Esophagus squamous epithelium (tissue), 5 donors: ENCODE results near the gene ADAMTS2. TPM values are rescaled to one million over a fixed set of nuclear protein-coding genes. Genes with fewer than 3 reads are reported as not detected.

Experiments
- DNase-seq: peaks from one replicate; lab custom pipeline; 2025; lab: John Stamatoyannopoulos, UW
- H3K27ac ChIP-seq, 4 donors: fragments of 200-600 bp; sonication (generic); one replicate each; pipeline ENCODE4 v1.5.1; 2016 to 2019; ENCODE audit warnings: mild to moderate bottlenecking in 1 of 4
- H3K27me3 ChIP-seq, 4 donors: fragments of 200-600 bp; sonication (generic); 1 replicate in 3 of 4; 2 replicates in 1 of 4; pipeline versions ENCODE4 v1.5.1 to v1.6.0; 2017 to 2021; ENCODE audit warnings: antibody characterized with exemption in 1 of 4
- H3K36me3 ChIP-seq, 3 donors: fragments of 200-600 bp; sonication (generic); one replicate each; pipeline ENCODE4 v1.5.1; 2016 to 2019
- H3K4me1 ChIP-seq, 3 donors: fragments of 200-600 bp; sonication (generic); one replicate each; pipeline ENCODE4 v1.5.1; 2017 to 2019
- H3K4me3 ChIP-seq, 4 donors: fragments of 200-600 bp; sonication (generic); 1 replicate in 3 of 4; 2 replicates in 1 of 4; pipeline ENCODE4 v1.5.1; 2016 to 2019; ENCODE audit warnings: mild to moderate bottlenecking in 2 of 4, moderate library complexity in 1 of 4
- H3K9me3 ChIP-seq, 3 donors: fragments of 200-600 bp; sonication (generic); one replicate each; pipeline ENCODE4 v1.5.1; 2016 to 2019
- CTCF ChIP-seq, 6 experiments: fragments of 450-650 bp in 4 of 6; fragments of 200-600 bp in 2 of 6; sonication (generic) in 2 of 6; IDR thresholded peaks; one replicate each; pipeline ENCODE4 v1.5.1; 2016 to 2019; ENCODE audit warnings: antibody characterized with exemption in 6 of 6, mild to moderate bottlenecking in 4 of 6, moderate library complexity in 4 of 6
- POLR2A ChIP-seq, 4 donors: fragments of 450-650 bp; IDR thresholded peaks; one replicate each; pipeline ENCODE4 v1.6.1; 2017; ENCODE audit warnings: antibody characterized with exemption in 4 of 4, mild to moderate bottlenecking in 4 of 4, moderate library complexity in 3 of 4
- WGBS, 2 donors: methylation state at CpG; one replicate each; pipeline ENCODE4 v1.1.5; 2018; 5-methylcytosine and 5-hydroxymethylcytosine counted together
- intact Hi-C: fragments of 100-400 bp; cut with DNase I; formaldehyde crosslinking; loops from one replicate; pipeline ENCODE4 v1.15.0; 2022
- total RNA-seq, 4 donors: library from RNA; depleted of rRNA; stranded (reverse); fragments of >200 nt; gene quantifications; one replicate each; pipeline ENCODE4 v1.1.0, GENCODE V29; 2016
- donor health status: DM: yes; HTN: yes; CAD: no.

ADAMTS2 gene
- total RNA-seq, 4 donors from 2014 or later: 1.3 to 10.3 (median 5.2) TPM

GRCh38 chr5:179317411-179318220 lies 27.6 kb downstream of the ADAMTS2 start:
- Histone ChIP-seq H3K4me3 (no peak overlapping the region), H3K27me3 (no peaks in the 10 kb centered on the region), H3K27ac (no peak overlapping the region), H3K9me3 (no peaks in the 10 kb centered on the region), H3K4me1 (peaks cover 0 to 30% (median 9%) of the 10 kb centered on the region in 3 donors), H3K36me3 (no peaks in the 10 kb centered on the region)
- TF ChIP-seq CTCF (IDR thresholded peaks at IDR 0.05): no peak
- WGBS, 2 donors: 77 to 80% methylated on average over 10 to 16 of the region's 19 CpGs
- DNase-seq: no peak
- intact Hi-C loops: no loop called here

GRCh38 chr5:179316982-179317381 lies 28.3 kb downstream of the ADAMTS2 start:
- Histone ChIP-seq H3K9me3 (no peaks in the 10 kb centered on the region), H3K27ac (no peak overlapping the region), H3K4me3 (no peak overlapping the region), H3K4me1 (peaks cover 0 to 30% (median 9%) of the 10 kb centered on the region in 3 donors), H3K36me3 (no peaks in the 10 kb centered on the region), H3K27me3 (no peaks in the 10 kb centered on the region)
- WGBS, 2 donors: 56 to 72% methylated on average over 4 to 6 of the region's 6 CpGs
- intact Hi-C loops: no loop called here
- TF ChIP-seq POLR2A (IDR thresholded peaks at IDR 0.05): no peak
- TF ChIP-seq CTCF (IDR thresholded peaks at IDR 0.05): no peak
- DNase-seq: no peak

GRCh38 chr5:179316111-179316551 lies 29.1 kb downstream of the ADAMTS2 start:
- Histone ChIP-seq H3K4me1 (peaks cover 0 to 30% (median 9%) of the 10 kb centered on the region in 3 donors), H3K27me3 (no peaks in the 10 kb centered on the region), H3K36me3 (no peaks in the 10 kb centered on the region), H3K27ac (no peak overlapping the region), H3K4me3 (no peak overlapping the region), H3K9me3 (no peaks in the 10 kb centered on the region)
- WGBS, 2 donors: 26 to 58% methylated on average over 3 to 5 of the region's 7 CpGs
- intact Hi-C loops: no loop called here
- no peak for TF ChIP-seq POLR2A (IDR thresholded peaks at IDR 0.05)
- no peak for TF ChIP-seq CTCF (IDR thresholded peaks at IDR 0.05)
- DNase-seq: no peak

- H3K27me3 ChIP-seq: no peaks in the 10 kb centered on the region
- intact Hi-C loops: no loop called here
- H3K27ac ChIP-seq: peak overlapping the region in 1 of 4 donors; percentile 62
- no peaks in the 10 kb centered on the region for H3K9me3 ChIP-seq
- 76 to 95% methylated on average over 7 to 8 of the region's 16 CpGs for WGBS, 2 donors
- no peak overlapping the region for H3K4me3 ChIP-seq
- no peak for TF ChIP-seq POLR2A (IDR thresholded peaks at IDR 0.05)
- TF ChIP-seq CTCF (IDR thresholded peaks at IDR 0.05): no peak
- no peak for DNase-seq
- peaks cover 0 to 30% (median 9%) of the 10 kb centered on the region in 3 donors for H3K4me1 ChIP-seq
- H3K36me3 ChIP-seq: no peaks in the 10 kb centered on the region
These were observed 29.8 kb downstream of the ADAMTS2 start for GRCh38 chr5:179315356-179315890.
